ENCODE results near the gene COMMD9. TPM values are rescaled to one million over a fixed set of nuclear protein-coding genes. Genes with fewer than 3 reads are reported as not detected.

COMMD9 gene
- total and polyA plus RNA-seq, 2 of the 8 experiments (the other 6 are each of a cell fraction or from before 2014, with no cell fraction given): 42.5 to 49.1 TPM

- Histone ChIP-seq H3K27me3 (replicated peaks in 1 of 4; ENCODE audit: control insufficient read depth in 3 of 4, extremely low read depth in 1 of 4, insufficient read depth in 3 of 4, low read length in 3 of 4) (no peaks in the 10 kb centered on the region), H3K79me1 (ENCODE audit: low read depth, low read length) (no peaks in the 10 kb centered on the region), H3K9me3 (ENCODE audit: insufficient read depth in 2 of 2, low read depth in 1 of 2, low read length in 1 of 2) (no peaks in the 10 kb centered on the region), H2BK20ac (ENCODE audit: low read length) (no peak overlapping the region), H4K91ac (replicated peaks; ENCODE audit: insufficient read length, low read length) (no peak overlapping the region), H4K20me1 (replicated peaks in 1 of 2; ENCODE audit: control insufficient read depth in 1 of 2, insufficient read depth in 2 of 2, low read length in 2 of 2) (peaks cover 0 to 3% of the 10 kb centered on the region in 2 experiments), H3K4me3 (ENCODE audit: extremely low read depth in 1 of 4, insufficient read depth in 2 of 4, low read depth in 3 of 4, low read length in 4 of 4) (no peak overlapping the region), H3K18ac (ENCODE audit: extremely low read depth, low read length) (no peak overlapping the region), H3K4me2 (ENCODE audit: insufficient read depth in 1 of 2, low read depth in 2 of 2, low read length in 2 of 2) (no peak overlapping the region), H2BK120ac (replicated peaks; ENCODE audit: low read depth, low read length) (no peak overlapping the region), H2AFZ (ENCODE audit: low read length) (no peak overlapping the region), H3K4me1 (replicated peaks in 1 of 4; ENCODE audit: control insufficient read depth in 3 of 4, insufficient read depth in 4 of 4, low read length in 3 of 4) (no peaks in the 10 kb centered on the region; a peak in 1 of 7 replicates), H2BK15ac (ENCODE audit: low read length) (no peak overlapping the region), H3K36me3 (ENCODE audit: control insufficient read depth in 2 of 4, insufficient read depth in 4 of 4, low read length in 3 of 4) (no peaks in the 10 kb centered on the region), H3K14ac (ENCODE audit: insufficient read length) (no peak overlapping the region), H3K23ac (ENCODE audit: insufficient read length) (no peak overlapping the region), H3K9ac (replicated peaks in 1 of 4; ENCODE audit: extremely low read depth in 1 of 4, low read depth in 3 of 4, low read length in 3 of 4) (no peak overlapping the region), H2AK5ac (ENCODE audit: low read depth, low read length) (no peak overlapping the region), H3K79me2 (ENCODE audit: control insufficient read depth in 1 of 2, insufficient read depth in 2 of 2, low read length in 2 of 2) (no peaks in the 10 kb centered on the region), H2BK12ac (ENCODE audit: low read depth, low read length) (no peak overlapping the region), H3K56ac (replicated peaks; ENCODE audit: insufficient read length, low read depth, low read length) (no peak overlapping the region), H2BK5ac (ENCODE audit: low read depth, low read length) (no peak overlapping the region), H4K5ac (ENCODE audit: insufficient read length, low read depth, low read length) (no peak overlapping the region), H3K4ac (replicated peaks; ENCODE audit: insufficient read length, low read depth, low read length) (no peak overlapping the region), H4K8ac (ENCODE audit: extremely low read depth, insufficient read depth, low read length) (no peak overlapping the region), H3K27ac (ENCODE audit: low read depth, low read length) (no peak overlapping the region), H3K23me2 (ENCODE audit: low read depth, low read length) (no peaks in the 10 kb centered on the region)
- no peak for TF ChIP-seq CEBPB (IDR thresholded peaks at IDR 0.05; ENCODE audit: low read depth, low read length)
- TF ChIP-seq JUND (IDR thresholded peaks at IDR 0.05; ENCODE audit: low read length): no peak
- no peak for TF ChIP-seq TCF12 (IDR thresholded peaks at IDR 0.05; ENCODE audit: low read depth, low read length)
- TF ChIP-seq USF2 (IDR thresholded peaks at IDR 0.05; ENCODE audit: low read length): no peak
- TF ChIP-seq NANOG (IDR thresholded peaks at IDR 0.05; ENCODE audit: insufficient read depth, low read depth, low read length, poor library complexity, severe bottlenecking): no peak
- TF ChIP-seq ATF2 (IDR thresholded peaks at IDR 0.05; ENCODE audit: low read length): no peak
- no peak for FAIRE-seq
- CTCF ChIA-PET (ENCODE audit: partially characterized antibody): interaction anchor here (0.9 to 10.8 kb wide), 7 partner anchors 8 to 196 kb away, joined by 3 to 152 read pairs (median 4); no protein-coding TSS in a partner anchor
- POLR2A ChIA-PET (ENCODE audit: partially characterized antibody): interaction anchor here (1.1 kb wide), 1 partner anchor 99 kb away, joined by 3 read pairs; no protein-coding TSS in a partner anchor
- 84% methylated on average over 8 of the region's 8 CpGs; no CpG with 5 or more reads in 1 of the 2 experiments for WGBS, 2 experiments (ENCODE audit: extremely low coverage in 1 of 2, insufficient coverage in 1 of 2, insufficient read length in 1 of 2, insufficient replicate concordance in 2 of 2, low coverage in 1 of 2, low lambda C conversion rate in 2 of 2, missing lambda C conversion rate in 1 of 2)
- no peak for DNase-seq (ENCODE audit: low read depth in 1 of 2, low spot score in 2 of 2)
These were observed 7.8 kb upstream of the COMMD9 start for GRCh38 chr11:36296884-36297543.

All from H1 (cell line).